GM19043 (cell line): ENCODE data around the gene GABRR2.
"Not testable (repeated sequence)": the region's sequence is repeated elsewhere in the genome, so short reads cannot be mapped to it uniquely, and the experiment has no call there.

Experiments
- ATAC-seq: cut with Tn5 transposase; IDR thresholded peaks from one replicate; pipeline ENCODE4 v1.9.1; 2021; ENCODE audit warnings: low read depth; ENCODE audit not compliant: unreplicated experiment

GABRR2 gene

GRCh38 chr6:89328976-89329375 is 13.9 kb upstream of the GABRR2 start:
- ATAC-seq = no peak

GRCh38 chr6:89324304-89324703 is 9.2 kb upstream of the GABRR2 start:
- ATAC-seq = no peak

GRCh38 chr6:89323511-89323971 is 8.4 kb upstream of the GABRR2 start:
- ATAC-seq = no peak

- ATAC-seq = no peak
These were observed 6.3 kb upstream of the GABRR2 start for GRCh38 chr6:89321131-89321970.

- ATAC-seq = no peak
These were observed 5.0 kb upstream of the GABRR2 start for GRCh38 chr6:89320012-89320559.

GRCh38 chr6:89317067-89317466 is 2.0 kb upstream of the GABRR2 start:
- no peak for ATAC-seq

GRCh38 chr6:89314692-89315091 is 407 bp downstream of the GABRR2 start:
- ATAC-seq = no peak

GRCh38 chr6:89313006-89313405 is 2.1 kb downstream of the GABRR2 start:
- no peak for ATAC-seq

- ATAC-seq = no peak
These were observed 3.1 kb downstream of the GABRR2 start for GRCh38 chr6:89311853-89312531.

- no peak for ATAC-seq
These were observed 3.6 kb downstream of the GABRR2 start for GRCh38 chr6:89311530-89311852.

- no peak for ATAC-seq
These were observed 4.2 kb downstream of the GABRR2 start for GRCh38 chr6:89310929-89311328.

GRCh38 chr6:89308525-89309395 is 6.3 kb downstream of the GABRR2 start:
- ATAC-seq = no peak

GRCh38 chr6:89304517-89304916 is 10.6 kb downstream of the GABRR2 start:
- not testable (repeated sequence) for ATAC-seq

- no peak for ATAC-seq
These were observed 12.2 kb downstream of the GABRR2 start for GRCh38 chr6:89302936-89303335.

- ATAC-seq = no peak
These were observed 12.8 kb downstream of the GABRR2 start for GRCh38 chr6:89302195-89302770.

- ATAC-seq = no peak
These were observed 13.4 kb downstream of the GABRR2 start for GRCh38 chr6:89301586-89302194.

GRCh38 chr6:89299466-89299850 is 15.6 kb downstream of the GABRR2 start:
- ATAC-seq = no peak

GRCh38 chr6:89298680-89299465 is 16.2 kb downstream of the GABRR2 start:
- peak; percentile 58 for ATAC-seq

- peak; percentile 84 for ATAC-seq
These were observed 17.3 kb downstream of the GABRR2 start for GRCh38 chr6:89297695-89298351.
